HG02840 (cell line): Measurements from ENCODE around the gene GIGYF2.
"Not testable (repeated sequence)": the region's sequence is repeated elsewhere in the genome, so short reads cannot be mapped to it uniquely, and the experiment has no call there.

Experiments
- ATAC-seq: cut with Tn5 transposase; IDR thresholded peaks from one replicate; pipeline ENCODE4 v1.9.1; 2021; ENCODE audit warnings: mild to moderate bottlenecking, moderate library complexity, moderate number of reproducible peaks; ENCODE audit not compliant: unreplicated experiment, low FRiP score

GIGYF2 gene

DNA sequence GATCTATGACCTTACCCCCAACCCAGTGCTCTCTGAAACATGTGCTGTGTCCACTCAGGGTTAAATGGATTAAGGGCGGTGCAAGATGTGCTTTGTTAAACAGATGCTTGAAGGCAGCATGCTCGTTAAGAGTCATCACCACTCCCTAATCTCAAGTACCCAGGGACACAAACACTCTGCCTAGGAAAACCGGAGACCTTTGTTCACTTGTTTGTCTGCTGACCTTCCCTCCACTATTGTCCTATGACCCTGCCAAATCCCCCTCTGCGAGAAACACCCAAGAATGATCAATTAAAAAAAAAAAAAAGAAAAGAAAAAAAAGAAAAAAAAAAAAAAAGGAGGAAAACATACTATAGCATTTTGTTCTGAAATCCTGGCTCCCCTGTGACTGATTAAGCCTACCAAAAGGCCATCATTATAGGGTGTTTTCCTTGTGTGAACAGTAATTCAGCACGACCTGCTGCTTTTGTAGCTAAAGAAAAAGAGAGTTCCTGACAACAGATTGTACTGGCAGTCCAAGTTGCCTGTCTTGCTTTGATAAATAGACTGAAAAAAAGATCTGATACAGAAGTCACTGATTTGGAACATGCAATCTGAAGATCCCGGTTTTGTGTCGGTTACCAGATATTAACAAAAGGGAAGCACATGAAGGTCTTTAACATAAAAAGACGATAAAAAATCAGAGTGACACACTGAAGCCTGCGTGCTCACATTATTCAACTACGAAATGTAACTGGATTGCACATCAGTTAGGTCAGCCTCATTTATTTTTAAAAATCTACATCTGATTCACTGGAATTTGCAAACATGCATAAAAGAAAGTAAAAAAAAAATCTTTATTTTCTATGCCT is 210.0 kb downstream of the GIGYF2 start:
- not testable (repeated sequence) for ATAC-seq

- not testable (repeated sequence) for ATAC-seq
These were observed 210.6 kb downstream of the GIGYF2 start for GRCh38 chr2:232907718-232908085.

- no peak for ATAC-seq
These were observed 211.6 kb downstream of the GIGYF2 start for GRCh38 chr2:232908695-232909094.
